Measurements from ENCODE around the gene PPM1D. TPM values are rescaled to one million over a fixed set of nuclear protein-coding genes. Genes with fewer than 3 reads are reported as not detected.
A peak's percentile ranks its signal among the peaks of the same experiment; 100 is the strongest.

PPM1D gene
- total and polyA plus RNA-seq, 2 of the 13 experiments (the other 11 are each of a cell fraction or from before 2014, with no cell fraction given) = 8.0 to 26.2 TPM

GRCh38 chr17:60600490-60601446 lies 775 bp downstream of the PPM1D start (continued):
- TF ChIP-seq MEIS2 (CRISPR knock-in tag; IDR thresholded peaks at IDR 0.05) (no peak; the same call in 1 of the 2 replicates), ZMYM2 (CRISPR knock-in tag; IDR thresholded peaks at IDR 0.05) (no peak), NR2F1 (CRISPR knock-in tag; IDR thresholded peaks at IDR 0.05) (0 out of 4 replicates have a peak, but pooled peaks of 1 of the 2 experiments have one; percentile 20), CCDC6 (CRISPR knock-in tag; IDR thresholded peaks at IDR 0.05) (no peak), ZBTB2 (CRISPR knock-in tag; IDR thresholded peaks at IDR 0.05; ENCODE audit: low read depth) (no peak), STAG1 (CRISPR knock-in tag; IDR thresholded peaks at IDR 0.05) (peak; percentile 29; the same call in 1 of the 2 replicates), MEF2D (CRISPR knock-in tag; IDR thresholded peaks at IDR 0.05) (0 out of 2 replicates have a peak, but pooled peaks have one; percentile 2), RERE (CRISPR knock-in tag; IDR thresholded peaks at IDR 0.05; ENCODE audit: low read depth) (no peak), ZNF777 (CRISPR knock-in tag; IDR thresholded peaks at IDR 0.05) (peak; percentile 88), ETV5 (CRISPR knock-in tag; IDR thresholded peaks at IDR 0.05; ENCODE audit: borderline replicate concordance) (no peak), MYPOP (CRISPR knock-in tag; IDR thresholded peaks at IDR 0.05) (peak; percentile 43), KLF11 (CRISPR knock-in tag; IDR thresholded peaks at IDR 0.05) (no peak), ZBTB3 (CRISPR knock-in tag; IDR thresholded peaks at IDR 0.05; ENCODE audit: borderline replicate concordance, low read depth) (peak; percentile 15; the same call in 1 of the 2 replicates), ZNF737 (CRISPR knock-in tag; IDR thresholded peaks at IDR 0.05; ENCODE audit: borderline replicate concordance) (peak; percentile 38; the same call in 1 of the 2 replicates), MAFG (CRISPR knock-in tag; IDR thresholded peaks at IDR 0.05) (peak; percentile 47; the same call in 1 of the 2 replicates), ZBTB34 (CRISPR knock-in tag; IDR thresholded peaks at IDR 0.05) (0 out of 2 replicates have a peak, but pooled peaks have one; percentile 61), ZNF34 (CRISPR knock-in tag; IDR thresholded peaks at IDR 0.05; ENCODE audit: borderline replicate concordance) (no peak; the same call in 1 of the 2 replicates)

All from HepG2 (cell line).